PC-9 (cell line): ENCODE data around the gene SHC3.

ENCODE experiments used
- CTCF ChIP-seq: fragments of 200-600 bp; sonication (generic); conservative IDR thresholded peaks from 2 replicates; pipeline ENCODE4 v1.6.1; 2017; ENCODE audit warnings: mixed run types, antibody characterized with exemption, mild to moderate bottlenecking, moderate library complexity
- EZH2 ChIP-seq: fragments of 200-600 bp; sonication (generic); IDR thresholded peaks from 2 replicates; pipeline ENCODE4 v1.8.0; 2017; ENCODE audit warnings: antibody characterized with exemption, low read depth

DNA sequence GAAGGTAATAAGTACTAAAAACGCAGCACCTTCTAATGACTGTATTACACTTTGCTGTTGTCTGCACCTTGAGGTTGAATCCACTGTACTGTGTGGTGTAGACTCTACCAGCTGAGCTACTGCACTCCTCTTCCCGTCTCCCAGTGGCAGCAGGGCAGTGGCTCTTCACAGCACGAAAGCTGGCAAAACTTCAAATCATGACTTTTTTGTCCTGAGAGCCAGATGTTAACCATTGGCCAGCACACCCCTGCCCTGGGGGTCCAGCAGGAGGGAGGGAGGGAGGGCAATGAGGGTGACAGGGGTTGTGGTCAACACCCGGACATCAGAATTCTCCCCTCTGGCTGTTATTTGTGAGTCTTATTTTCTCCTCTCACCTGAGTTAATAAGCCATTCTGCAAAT, 11.8 kb downstream of the SHC3 start:
- TF ChIP-seq CTCF (no peak), EZH2 (no peak)
